ENCODE data around the gene ARHGAP8.
A peak's percentile ranks its signal among the peaks of the same experiment; 100 is the strongest.

Gene ARHGAP8

DNA sequence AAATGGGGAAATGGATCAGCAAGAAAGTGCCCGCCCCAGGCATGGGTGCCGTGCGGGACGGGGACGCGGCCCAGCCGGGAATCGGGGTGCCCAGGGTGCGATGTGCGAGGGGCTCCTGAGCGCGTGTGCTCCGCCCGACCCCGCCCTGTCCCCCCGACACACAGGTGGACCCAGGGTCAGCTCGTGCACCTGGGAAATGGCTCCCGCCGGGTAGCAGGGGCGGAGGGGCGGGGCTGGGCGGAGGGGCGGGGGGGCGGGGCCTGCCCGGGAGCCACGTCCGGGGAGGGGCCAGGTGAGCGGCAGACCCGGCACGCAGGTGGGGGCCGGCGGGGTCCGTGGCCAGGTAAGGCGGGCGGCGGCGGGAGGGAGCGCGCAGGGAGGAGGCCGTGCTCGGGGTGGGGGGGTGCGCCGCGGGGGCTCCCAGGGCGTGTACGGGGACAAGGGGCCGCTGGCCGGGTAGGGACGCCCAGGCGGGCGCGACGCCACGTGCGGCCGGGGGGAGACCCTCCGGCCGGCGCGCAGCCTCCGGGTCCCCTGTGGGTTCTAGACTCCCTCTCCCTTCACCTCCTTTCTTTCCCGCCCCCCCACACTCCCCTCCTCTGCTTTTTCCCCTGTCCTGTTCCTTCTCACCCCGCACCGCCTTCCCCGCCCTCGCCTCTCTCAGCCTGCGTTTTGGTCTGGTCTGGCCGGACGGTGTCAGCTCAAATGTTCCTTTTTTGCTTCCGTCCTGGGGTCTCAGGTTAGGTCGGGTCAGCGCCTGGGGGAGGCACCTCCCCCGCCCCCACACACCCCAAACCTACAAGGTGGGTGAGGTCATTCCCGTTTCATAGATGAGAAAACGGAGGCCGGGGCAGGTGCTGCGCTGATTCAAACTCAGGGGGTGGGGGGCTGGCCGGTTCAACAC is at the start of gene ARHGAP8:
ARHGAP8 (plus strand) TSS at position 291 of the 904 bp plus-strand sequence. CDS start 33,953 bp downstream, outside the sequence.
- no peak for DNase-seq (ENCODE audit: low spot score)

GRCh38 chr22:44703255-44703870 is 49.0 kb upstream of the ARHGAP8 start:
- DNase-seq (ENCODE audit: low spot score) = no peak

DNA sequence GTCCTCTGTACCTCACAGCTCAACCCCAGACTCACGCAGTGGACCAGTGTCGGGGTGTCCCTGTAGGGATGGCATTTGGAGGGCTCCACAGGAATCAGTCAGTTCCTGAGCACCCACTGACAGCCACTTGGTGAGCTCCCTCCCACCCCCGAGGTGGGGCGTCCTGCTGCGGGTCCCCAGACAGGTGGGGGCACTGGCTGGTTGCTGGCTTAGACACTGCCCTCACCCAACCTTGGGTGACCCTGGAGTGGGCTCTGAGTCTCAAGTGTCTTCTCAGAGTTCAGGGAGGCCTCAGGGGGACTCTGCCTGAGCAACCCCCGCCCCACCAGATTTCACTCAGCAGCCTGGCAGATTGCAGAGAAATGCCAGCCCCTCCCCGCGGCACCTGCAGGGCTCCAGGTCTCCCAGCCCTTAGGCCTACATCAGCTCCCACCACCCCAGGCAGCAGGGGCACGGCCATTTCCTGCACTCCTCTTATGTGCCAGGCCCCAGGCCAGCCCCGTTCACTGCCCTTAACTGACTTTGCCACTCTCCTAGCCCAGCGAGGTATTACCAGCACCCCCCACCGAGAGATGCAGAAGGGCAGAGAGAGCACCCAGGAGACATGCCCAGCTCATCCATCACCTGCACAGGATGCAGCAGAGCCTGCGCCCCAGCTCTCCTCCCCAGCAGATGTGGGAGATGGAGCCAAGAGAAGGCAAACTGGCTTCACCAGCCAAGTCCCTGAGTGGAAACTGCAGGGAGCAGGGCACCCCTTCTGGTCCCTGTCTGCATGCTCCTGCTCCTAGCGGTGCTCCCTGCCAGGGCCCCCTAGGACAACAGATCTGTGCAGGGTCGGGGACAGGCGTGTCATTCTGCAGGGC is 48.0 kb upstream of the ARHGAP8 start:
- no peak for DNase-seq (ENCODE audit: low spot score)

- no peak for DNase-seq (ENCODE audit: low spot score)
Measured at GRCh38 chr22:44705022-44705297, 47.4 kb upstream of the ARHGAP8 start.

GRCh38 chr22:44706488-44706887 is 45.9 kb upstream of the ARHGAP8 start:
- DNase-seq (ENCODE audit: low spot score) = no peak

DNA sequence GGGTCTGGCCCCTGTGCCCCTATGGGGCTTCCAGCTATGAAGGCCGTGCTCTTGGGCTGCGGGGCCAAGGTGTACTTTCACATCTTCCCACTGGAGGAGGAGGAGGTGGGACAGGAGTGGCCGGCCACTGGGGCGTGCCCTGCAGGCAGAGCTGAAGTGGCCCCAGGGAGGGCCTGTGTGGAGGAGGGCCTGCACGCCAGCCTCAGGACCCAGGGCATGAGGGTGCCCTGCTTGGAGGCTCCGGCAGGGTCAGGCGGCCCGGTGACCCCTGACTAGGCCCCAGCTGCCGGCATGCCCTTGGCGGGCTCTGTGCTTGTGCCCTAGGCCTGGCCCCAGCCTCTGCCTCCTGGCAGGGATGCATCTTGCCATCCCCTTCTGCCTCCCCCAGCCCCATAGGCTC is 45.2 kb upstream of the ARHGAP8 start:
- DNase-seq (ENCODE audit: low spot score) = no peak

DNA sequence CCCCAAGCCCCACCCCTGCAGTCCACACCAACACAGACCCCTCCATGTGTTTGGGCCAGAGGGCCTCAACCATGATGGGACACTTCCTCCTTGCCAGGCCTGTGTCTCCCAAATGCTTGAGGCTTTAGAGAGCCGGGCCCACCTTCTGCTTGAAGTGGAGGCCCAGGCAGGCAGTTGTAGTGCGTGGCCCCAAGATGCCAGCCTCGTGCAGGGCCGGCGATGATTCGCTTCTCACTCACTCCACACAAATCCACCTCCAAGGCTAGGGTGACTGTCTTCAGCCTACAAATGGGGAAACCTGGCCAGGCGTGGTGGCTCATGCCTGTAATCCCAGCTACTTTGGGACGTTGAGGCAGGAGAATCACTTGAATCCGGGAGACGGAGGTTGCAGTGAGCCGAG is 44.6 kb upstream of the ARHGAP8 start:
- DNase-seq (ENCODE audit: low spot score) = no peak

- DNase-seq (ENCODE audit: low spot score) = peak; percentile 31
Measured at GRCh38 chr22:44709881-44710392, 42.4 kb upstream of the ARHGAP8 start.

DNA sequence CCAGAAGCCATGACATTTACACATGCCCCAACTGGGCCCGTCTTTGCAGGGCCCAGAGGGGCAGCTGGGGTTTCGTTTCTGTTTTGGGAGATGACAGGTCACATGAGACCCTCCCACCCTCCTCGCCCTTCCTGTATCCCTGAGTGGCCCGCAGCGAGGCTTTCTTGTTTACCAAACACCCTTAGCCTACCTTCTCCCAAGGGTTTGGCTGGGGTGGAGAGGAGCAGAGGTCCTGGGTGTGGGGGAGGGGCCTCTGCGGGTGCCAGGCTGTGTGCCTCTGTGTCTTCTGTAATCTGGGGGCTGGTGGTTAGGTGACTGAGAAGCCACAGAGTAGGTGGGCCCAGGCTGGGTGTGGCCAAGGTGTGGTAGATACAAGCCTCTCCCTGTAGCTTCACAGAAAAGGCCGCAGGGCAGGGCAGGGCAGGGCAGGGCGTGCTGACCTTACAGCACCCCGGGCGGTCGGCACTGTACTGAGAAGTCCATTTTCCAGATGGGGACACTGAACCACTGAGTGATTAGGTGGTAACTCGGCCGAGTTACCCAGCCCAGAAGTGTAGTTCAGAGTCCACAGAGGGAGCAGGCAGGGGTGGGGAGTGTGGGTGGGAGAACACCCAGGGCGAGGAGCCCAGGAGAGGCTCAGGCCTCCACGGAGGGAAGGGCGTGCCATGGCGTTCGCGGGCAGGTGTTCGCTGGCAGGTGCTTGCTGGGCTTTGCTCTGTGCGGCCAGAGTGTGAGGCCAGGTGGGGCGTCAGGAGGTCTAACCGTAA is 41.7 kb upstream of the ARHGAP8 start:
- DNase-seq (ENCODE audit: low spot score) = peak; percentile 41

GRCh38 chr22:44711241-44711560 is 41.2 kb upstream of the ARHGAP8 start:
- DNase-seq (ENCODE audit: low spot score) = no peak

GRCh38 chr22:44711690-44712555 is 40.5 kb upstream of the ARHGAP8 start:
- no peak for DNase-seq (ENCODE audit: low spot score)

DNA sequence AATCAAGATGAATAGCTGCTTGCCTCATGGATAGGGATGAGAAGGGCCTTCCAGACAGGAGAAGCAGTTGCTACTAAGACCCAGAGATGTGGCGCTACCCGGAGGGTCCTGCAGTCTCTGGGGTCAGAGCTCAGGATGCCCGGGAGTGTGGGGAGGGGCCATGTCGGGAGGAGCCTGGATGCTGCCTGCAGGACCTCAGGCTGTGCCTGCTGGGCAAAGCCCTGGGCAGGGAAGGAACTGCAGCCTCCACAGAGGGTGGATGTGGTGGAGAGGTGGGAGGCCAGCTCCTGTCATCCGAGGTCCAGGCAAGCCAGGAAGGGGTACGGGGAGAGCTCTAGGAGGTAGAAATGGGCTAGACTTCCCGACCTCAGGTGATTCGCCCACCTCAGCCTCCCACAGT is 39.4 kb upstream of the ARHGAP8 start:
- no peak for DNase-seq (ENCODE audit: low spot score)

DNA sequence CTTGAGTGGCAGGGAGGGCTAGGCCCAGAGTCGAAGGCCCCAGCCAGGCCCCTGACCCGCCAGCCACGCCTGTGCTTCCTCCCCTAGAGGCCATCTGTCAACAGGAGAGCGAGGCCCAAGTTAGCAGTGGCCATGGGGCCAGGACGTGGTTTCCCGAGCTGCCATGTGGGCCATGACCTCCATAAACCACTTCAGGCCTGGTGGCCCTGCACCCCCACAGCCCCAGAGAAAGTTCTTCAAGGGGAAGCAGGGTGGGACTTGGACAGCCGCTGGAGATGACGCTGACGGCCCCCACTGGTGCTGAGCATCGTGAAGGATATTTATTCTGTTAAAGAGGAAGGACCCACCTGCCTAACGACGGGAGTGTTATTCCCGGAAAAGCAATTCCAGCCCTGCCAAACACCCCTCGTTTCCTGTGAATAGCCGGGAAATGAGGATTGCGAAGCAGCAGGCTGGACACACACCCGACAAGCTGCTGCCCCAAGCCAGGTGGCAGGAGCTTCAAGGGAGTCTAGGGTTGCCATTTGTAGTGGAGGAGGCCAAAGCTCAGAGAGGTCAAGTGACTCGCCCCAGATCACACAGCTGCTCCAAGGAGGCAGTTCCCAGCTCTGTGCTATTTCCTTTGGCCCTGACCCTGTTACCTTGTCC is 37.5 kb upstream of the ARHGAP8 start:
- no peak for DNase-seq (ENCODE audit: low spot score)

DNA sequence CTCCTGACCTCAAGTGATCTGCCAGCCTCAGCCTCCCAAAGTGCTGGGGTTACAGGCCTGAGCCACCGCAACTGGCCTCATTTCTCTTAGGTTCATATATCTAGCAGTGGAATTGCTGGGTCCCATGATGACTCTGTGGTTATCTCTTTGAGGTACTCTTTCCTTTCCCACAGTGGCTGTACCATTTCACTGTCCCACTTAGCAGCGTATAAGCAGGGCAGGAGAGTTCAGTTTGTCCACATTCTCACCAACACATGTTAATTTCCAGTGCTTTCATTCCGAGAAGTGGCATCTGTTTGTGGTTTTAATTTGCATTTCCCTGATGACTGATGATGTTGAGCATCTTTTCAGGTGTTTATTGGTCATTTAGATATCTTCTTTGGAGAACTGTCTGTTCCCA is 34.0 kb upstream of the ARHGAP8 start:
- DNase-seq (ENCODE audit: low spot score) = no peak

DNA sequence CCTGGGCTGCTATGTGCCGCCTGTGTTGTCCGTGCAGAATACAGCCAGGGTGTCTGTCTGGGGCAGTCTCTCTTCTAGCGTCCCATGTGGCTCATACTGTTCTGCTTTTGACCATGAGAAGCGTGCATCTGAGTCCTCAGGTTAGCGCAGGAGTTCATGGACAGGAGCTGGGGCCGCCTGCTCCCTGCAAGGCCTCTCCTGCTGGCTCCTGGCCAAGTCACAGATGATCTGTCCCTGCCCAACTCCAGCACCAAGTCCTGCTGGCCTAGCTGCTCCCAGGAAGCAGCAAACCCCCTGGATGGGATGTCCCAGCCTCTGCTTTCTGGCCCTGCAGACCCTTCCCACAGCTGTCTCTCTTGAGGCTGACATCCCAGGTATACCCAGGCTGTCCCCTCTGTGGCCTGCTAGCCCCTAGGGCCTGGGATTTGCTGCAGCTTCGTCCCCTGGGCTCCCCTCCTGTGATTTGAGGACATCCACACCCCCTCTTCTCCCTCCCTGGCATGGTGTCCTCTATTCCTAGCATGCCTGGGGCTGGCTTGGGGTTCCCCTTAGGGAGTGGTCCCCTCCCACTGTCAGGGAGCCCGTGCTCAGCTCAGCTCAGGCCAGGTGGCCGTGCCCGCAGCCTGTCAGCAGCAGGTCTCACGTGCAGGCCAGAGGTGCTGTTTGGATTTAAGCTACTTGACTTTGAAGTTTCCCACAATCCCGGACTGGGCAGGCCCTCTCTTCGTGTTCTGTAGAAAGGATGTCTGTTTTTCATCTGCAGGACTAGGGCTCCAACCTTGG is 32.6 kb upstream of the ARHGAP8 start:
- no peak for DNase-seq (ENCODE audit: low spot score)

- DNase-seq (ENCODE audit: low spot score) = no peak
Measured at GRCh38 chr22:44721213-44721612, 31.2 kb upstream of the ARHGAP8 start.

GRCh38 chr22:44722611-44723010 is 29.8 kb upstream of the ARHGAP8 start:
- DNase-seq (ENCODE audit: low spot score) = no peak

GRCh38 chr22:44723801-44724200 is 28.6 kb upstream of the ARHGAP8 start:
- no peak for DNase-seq (ENCODE audit: low spot score)

GRCh38 chr22:44724416-44724815 is 28.0 kb upstream of the ARHGAP8 start:
- no peak for DNase-seq (ENCODE audit: low spot score)

DNA sequence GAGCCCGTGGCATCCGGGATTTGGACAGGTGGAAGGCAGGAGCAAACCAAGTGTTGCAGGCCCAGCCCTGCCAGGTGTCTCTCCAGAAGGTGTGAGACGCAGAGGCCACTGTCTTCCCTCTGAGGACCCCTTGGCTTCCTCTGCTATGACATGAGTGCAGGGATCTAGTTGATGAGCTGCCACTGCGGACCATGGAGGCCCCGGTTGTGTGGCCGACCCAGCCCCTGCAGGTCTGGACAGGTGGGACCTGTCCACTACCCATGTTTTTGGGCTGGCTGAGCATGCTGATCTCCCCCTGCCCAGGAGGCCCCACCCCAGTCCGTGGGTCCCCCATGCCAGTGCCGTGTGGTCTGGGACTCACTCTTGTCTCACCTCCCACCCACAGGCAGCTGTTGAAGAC is 27.5 kb upstream of the ARHGAP8 start:
- DNase-seq (ENCODE audit: low spot score) = no peak

All from CD4-positive, alpha-beta T cell treated with Interleukin-2 at 100 ng/mL for 4 hours (primary cell).